ENCODE results near the gene MDGA2. TPM values are rescaled to one million over a fixed set of nuclear protein-coding genes. Genes with fewer than 3 reads are reported as not detected.

MDGA2 gene
- total RNA-seq, 1 experiment from 2014 or later: not detected

GRCh38 chr14:47665337-47666134, 9.9 kb downstream of the MDGA2 start:
- Histone ChIP-seq H3K4me3 (ENCODE audit: low read depth, low read length) (no peak overlapping the region), H3K27me3 (replicated peaks; ENCODE audit: control insufficient read depth, insufficient read depth, low read length) (no peaks in the 10 kb centered on the region), H3K9me3 (no peaks in the 10 kb centered on the region), H3K36me3 (ENCODE audit: control insufficient read depth, insufficient read depth, low read length) (no peaks in the 10 kb centered on the region), H3K4me1 (no peaks in the 10 kb centered on the region)
- no peaks in the 10 kb centered on the region for H3K4me1 Mint-ChIP-seq (ENCODE audit: low read depth, unreplicated experiment)
- ChIA-PET POLR2A (no interaction called here), CTCF (no interaction called here)
- no peaks in the 10 kb centered on the region for H3K36me3 Mint-ChIP-seq (ENCODE audit: insufficient read depth, unreplicated experiment)
- intact Hi-C loops (cut with micrococcal nuclease; ENCODE audit: unreplicated experiment): no loop called here
- H3K9me3 Mint-ChIP-seq (ENCODE audit: unreplicated experiment): no peaks in the 10 kb centered on the region
- H3K4me3 Mint-ChIP-seq (ENCODE audit: unreplicated experiment): no peak overlapping the region
- BruUV-seq (replicated peaks): no TSS peak
- TF ChIP-seq, protein P1, sequence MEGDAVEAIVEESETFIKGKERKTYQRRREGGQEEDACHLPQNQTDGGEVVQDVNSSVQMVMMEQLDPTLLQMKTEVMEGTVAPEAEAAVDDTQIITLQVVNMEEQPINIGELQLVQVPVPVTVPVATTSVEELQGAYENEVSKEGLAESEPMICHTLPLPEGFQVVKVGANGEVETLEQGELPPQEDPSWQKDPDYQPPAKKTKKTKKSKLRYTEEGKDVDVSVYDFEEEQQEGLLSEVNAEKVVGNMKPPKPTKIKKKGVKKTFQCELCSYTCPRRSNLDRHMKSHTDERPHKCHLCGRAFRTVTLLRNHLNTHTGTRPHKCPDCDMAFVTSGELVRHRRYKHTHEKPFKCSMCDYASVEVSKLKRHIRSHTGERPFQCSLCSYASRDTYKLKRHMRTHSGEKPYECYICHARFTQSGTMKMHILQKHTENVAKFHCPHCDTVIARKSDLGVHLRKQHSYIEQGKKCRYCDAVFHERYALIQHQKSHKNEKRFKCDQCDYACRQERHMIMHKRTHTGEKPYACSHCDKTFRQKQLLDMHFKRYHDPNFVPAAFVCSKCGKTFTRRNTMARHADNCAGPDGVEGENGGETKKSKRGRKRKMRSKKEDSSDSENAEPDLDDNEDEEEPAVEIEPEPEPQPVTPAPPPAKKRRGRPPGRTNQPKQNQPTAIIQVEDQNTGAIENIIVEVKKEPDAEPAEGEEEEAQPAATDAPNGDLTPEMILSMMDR (IDR thresholded peaks at IDR 0.05; ENCODE audit: insufficient read depth in 1 of 2, low read depth in 1 of 2, low read length in 1 of 2, severe bottlenecking in 1 of 2, unreplicated experiment in 1 of 2): no peak
- H3K27me3 Mint-ChIP-seq (ENCODE audit: insufficient read depth, unreplicated experiment): no peaks in the 10 kb centered on the region
- no peak for DNase-seq
- H3K27ac Mint-ChIP-seq (ENCODE audit: unreplicated experiment): no peak overlapping the region

- no peak overlapping the region for H3K4me3 ChIP-seq (ENCODE audit: low read depth, low read length)
- no peaks in the 10 kb centered on the region for H3K27me3 Mint-ChIP-seq (ENCODE audit: insufficient read depth, unreplicated experiment)
- H3K36me3 Mint-ChIP-seq (ENCODE audit: insufficient read depth, unreplicated experiment): no peaks in the 10 kb centered on the region
- H3K4me1 ChIP-seq: no peaks in the 10 kb centered on the region
- no peak overlapping the region for H3K27ac Mint-ChIP-seq (ENCODE audit: unreplicated experiment)
- BruUV-seq (replicated peaks): no TSS peak
- H3K4me3 Mint-ChIP-seq (ENCODE audit: unreplicated experiment): no peak overlapping the region
- no peak for DNase-seq
- no peaks in the 10 kb centered on the region for H3K4me1 Mint-ChIP-seq (ENCODE audit: low read depth, unreplicated experiment)
- POLR2A ChIA-PET: no interaction called here
- no peaks in the 10 kb centered on the region for H3K36me3 ChIP-seq (ENCODE audit: control insufficient read depth, insufficient read depth, low read length)
- CTCF ChIA-PET: no interaction called here
- no peaks in the 10 kb centered on the region for H3K9me3 ChIP-seq
- H3K9me3 Mint-ChIP-seq (ENCODE audit: unreplicated experiment): no peaks in the 10 kb centered on the region
- intact Hi-C loops (cut with micrococcal nuclease; ENCODE audit: unreplicated experiment): no loop called here
- TF ChIP-seq, protein P1 (IDR thresholded peaks at IDR 0.05; ENCODE audit: insufficient read depth in 1 of 2, low read depth in 1 of 2, low read length in 1 of 2, severe bottlenecking in 1 of 2, unreplicated experiment in 1 of 2): no peak
- H3K27me3 ChIP-seq (replicated peaks; ENCODE audit: control insufficient read depth, insufficient read depth, low read length): no peaks in the 10 kb centered on the region
Observed at GRCh38 chr14:47662466-47662865, 12.9 kb downstream of the MDGA2 start.

DNA sequence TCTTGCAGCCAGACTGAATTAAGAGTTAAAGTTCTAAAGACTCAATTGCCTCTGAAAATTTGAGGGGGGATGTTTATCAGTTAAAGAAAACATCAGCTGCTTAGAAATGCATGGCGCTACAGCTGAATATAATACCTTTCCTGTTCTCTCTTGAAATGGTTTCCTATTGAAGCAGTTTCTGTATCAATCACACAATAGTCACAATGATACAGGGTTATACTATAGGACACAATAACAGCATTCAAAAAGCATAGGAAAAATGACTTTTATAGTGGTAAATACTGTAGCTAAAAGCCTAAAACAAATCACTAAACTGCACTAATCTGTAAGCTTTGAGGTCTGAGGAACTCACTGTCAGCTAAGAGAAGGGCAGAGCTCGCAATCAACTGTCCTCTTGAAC, 15.2 kb downstream of the MDGA2 start:
- H3K4me1 Mint-ChIP-seq (ENCODE audit: low read depth, unreplicated experiment): no peaks in the 10 kb centered on the region
- no peaks in the 10 kb centered on the region for H3K9me3 Mint-ChIP-seq (ENCODE audit: unreplicated experiment)
- POLR2A ChIA-PET: no interaction called here
- TF ChIP-seq, protein P1 (IDR thresholded peaks at IDR 0.05; ENCODE audit: insufficient read depth in 1 of 2, low read depth in 1 of 2, low read length in 1 of 2, severe bottlenecking in 1 of 2, unreplicated experiment in 1 of 2): no peak
- H3K4me3 Mint-ChIP-seq (ENCODE audit: unreplicated experiment): no peak overlapping the region
- intact Hi-C loops (cut with micrococcal nuclease; ENCODE audit: unreplicated experiment): no loop called here
- no peaks in the 10 kb centered on the region for H3K9me3 ChIP-seq
- CTCF ChIA-PET: no interaction called here
- BruUV-seq (replicated peaks): no TSS peak
- no peaks in the 10 kb centered on the region for H3K27me3 ChIP-seq (replicated peaks; ENCODE audit: control insufficient read depth, insufficient read depth, low read length)
- no peaks in the 10 kb centered on the region for H3K36me3 Mint-ChIP-seq (ENCODE audit: insufficient read depth, unreplicated experiment)
- no peak overlapping the region for H3K4me3 ChIP-seq (ENCODE audit: low read depth, low read length)
- no peak overlapping the region for H3K27ac Mint-ChIP-seq (ENCODE audit: unreplicated experiment)
- H3K36me3 ChIP-seq (ENCODE audit: control insufficient read depth, insufficient read depth, low read length): no peaks in the 10 kb centered on the region
- no peak for DNase-seq
- no peaks in the 10 kb centered on the region for H3K27me3 Mint-ChIP-seq (ENCODE audit: insufficient read depth, unreplicated experiment)
- no peaks in the 10 kb centered on the region for H3K4me1 ChIP-seq

Data from Caco-2 (cell line).